Endothelial cell of umbilical vein (primary cell): Measurements from ENCODE around the gene LPAR1. TPM values are rescaled to one million over a fixed set of nuclear protein-coding genes. Genes with fewer than 3 reads are reported as not detected.

ENCODE experiments used
- BruUV-seq: library from RNA; stranded (reverse); fragments of 400-500 nt; replicated peaks from 2 replicates; lab custom pipeline; 2021; lab: Mats Ljungman, UMichigan
- CTCF ChIA-PET: fragments of 300-600, 350-600 bp; sonication (Branson Sonifier 250); formaldehyde crosslinking; loops from one replicate; lab custom pipeline; 2021; ENCODE audit warnings: antibody characterized with exemption, inconsistent platforms; lab: Charles Lee
- POLR2A ChIA-PET: fragments of 300-600, 350-600 bp; sonication (Branson Sonifier 250); formaldehyde crosslinking; loops from one replicate; lab custom pipeline; 2021; ENCODE audit warnings: antibody characterized with exemption, inconsistent platforms; lab: Charles Lee
- DNase-seq: peaks from one replicate; pipeline ENCODE4 v3.0.0-alpha.2; 2011; ENCODE audit warnings: low read depth, low spot score
- FAIRE-seq: peaks from 2 replicates; lab custom pipeline; 2011; peaks lifted over from hg19 to GRCh38; lab: Jason Lieb, UNC
- H2AFZ ChIP-seq: 2 replicates; pipeline ENCODE4 v1.6.0; 2012; ENCODE audit warnings: low read depth, low read length, control low read depth, inconsistent platforms
- H3K27ac ChIP-seq: 2 replicates; pipeline ENCODE4 v1.5.1; 2011; ENCODE audit warnings: low read depth, mild to moderate bottlenecking, control low read depth, low read length, moderate library complexity; ENCODE audit not compliant: insufficient read depth
- H3K27me3 ChIP-seq, 2 experiments: 2 replicates each; pipeline versions ENCODE4 v1.6.0 to v1.6.1; 2011; ENCODE audit warnings: low read length in 2 of 2, mixed read lengths in 1 of 2; ENCODE audit not compliant: control insufficient read depth in 2 of 2, insufficient read depth in 2 of 2
- H3K36me3 ChIP-seq, 2 experiments: 2 replicates in 1 of 2; 3 replicates in 1 of 2; pipeline ENCODE4 v1.5.1; 2011; ENCODE audit warnings: low read length in 2 of 2, mild to moderate bottlenecking in 1 of 2, moderate library complexity in 1 of 2; ENCODE audit not compliant: control insufficient read depth in 2 of 2, insufficient read depth in 2 of 2; ENCODE audit errors: extremely low read depth in 1 of 2
- H3K4me1 ChIP-seq: 3 replicates; pipeline ENCODE4 v1.5.1; 2011; ENCODE audit warnings: mild to moderate bottlenecking, low read length; ENCODE audit not compliant: control insufficient read depth, insufficient read depth; ENCODE audit errors: extremely low read depth
- H3K4me2 ChIP-seq: 2 replicates; pipeline ENCODE4 v1.6.1; 2011; ENCODE audit warnings: low read length, control low read depth, mixed read lengths; ENCODE audit not compliant: insufficient read depth
- H3K4me3 ChIP-seq, 3 experiments: fragments of 200-600 bp in 1 of 3; sonication (generic), shearing (Covaris generic) in 1 of 3; replicated peaks in 1 of 3; 2 replicates each; pipeline ENCODE4 v1.5.1; 2011 to 2016; ENCODE audit warnings: control low read depth in 3 of 3, low read length in 3 of 3, mild to moderate bottlenecking in 2 of 3, inconsistent platforms in 1 of 3, low read depth in 1 of 3, moderate library complexity in 1 of 3; ENCODE audit not compliant: insufficient read depth in 1 of 3
- H3K79me2 ChIP-seq: 2 replicates; pipeline ENCODE4 v1.6.0; 2012; ENCODE audit warnings: low read length, inconsistent platforms; ENCODE audit not compliant: control insufficient read depth, insufficient read depth
- H3K9ac ChIP-seq: replicated peaks from 2 replicates; pipeline ENCODE3; 2011; ENCODE audit warnings: low read length, control low read depth; ENCODE audit not compliant: insufficient read depth; ENCODE audit errors: extremely low read depth
- H3K9me1 ChIP-seq: replicated peaks from 3 replicates; pipeline ENCODE4 v1.6.0; 2011; ENCODE audit warnings: mild to moderate bottlenecking, low read length; ENCODE audit not compliant: control insufficient read depth, insufficient read depth; ENCODE audit errors: extremely low read depth
- H3K9me3 ChIP-seq: replicated peaks from 2 replicates; pipeline ENCODE4 v1.5.1; 2012; ENCODE audit warnings: low read length, inconsistent platforms; ENCODE audit not compliant: control insufficient read depth, insufficient read depth
- H4K20me1 ChIP-seq: replicated peaks from 2 replicates; pipeline ENCODE3; 2011; ENCODE audit warnings: mild to moderate bottlenecking, low read length; ENCODE audit not compliant: control insufficient read depth, insufficient read depth; ENCODE audit errors: extremely low read depth
- CTCF ChIP-seq, 2 donors: IDR thresholded peaks; 1 replicate in 1 of 2; 2 replicates in 1 of 2; pipeline ENCODE4 v1.5.1; 2011; ENCODE audit warnings: low read length in 2 of 2, mild to moderate bottlenecking in 2 of 2, moderate library complexity in 2 of 2, control low read depth in 1 of 2, inconsistent platforms in 1 of 2, low read depth in 1 of 2; ENCODE audit not compliant: insufficient read depth in 1 of 2; ENCODE audit errors: extremely low read depth in 1 of 2
- EZH2 ChIP-seq: IDR thresholded peaks from 2 replicates; pipeline ENCODE4 v1.6.1; 2012; ENCODE audit warnings: borderline replicate concordance, low read depth, mild to moderate bottlenecking, moderate library complexity, low read length, inconsistent platforms; ENCODE audit not compliant: severe bottlenecking
- FOS ChIP-seq: IDR thresholded peaks from 2 replicates; pipeline ENCODE4 v1.6.1; 2011; ENCODE audit warnings: mild to moderate bottlenecking, low read length, moderate library complexity, borderline replicate concordance; ENCODE audit not compliant: insufficient read depth
- GATA2 ChIP-seq: IDR thresholded peaks from 2 replicates; pipeline ENCODE4 v1.7.0; 2011; ENCODE audit warnings: low read depth, mild to moderate bottlenecking, moderate library complexity, mixed read lengths, low read length; ENCODE audit not compliant: insufficient read length, insufficient read depth
- JUN ChIP-seq: IDR thresholded peaks from 2 replicates; pipeline ENCODE4 v1.6.1; 2011; ENCODE audit warnings: borderline replicate concordance, low read depth; ENCODE audit not compliant: insufficient read length, insufficient read depth
- MAX ChIP-seq: IDR thresholded peaks from 2 replicates; pipeline ENCODE4 v1.6.1; 2011; ENCODE audit not compliant: insufficient read depth, insufficient read length
- POLR2A ChIP-seq: IDR thresholded peaks from 2 replicates; pipeline ENCODE4 v1.6.1; 2012; ENCODE audit warnings: low read depth, mild to moderate bottlenecking, control low read depth, low read length
- POLR2AphosphoS5 ChIP-seq: IDR thresholded peaks from 2 replicates; pipeline ENCODE4 v1.6.1; 2012; ENCODE audit warnings: low read depth, mild to moderate bottlenecking, control low read depth, low read length, moderate library complexity; ENCODE audit not compliant: insufficient read depth
- dilution Hi-C: fragments of 300-500 bp; cut with MboI; formaldehyde crosslinking; loops from one replicate; pipeline ENCODE4 v1.15.0; 2019; ENCODE audit warnings: low sequenced_read_pairs; ENCODE audit not compliant: extremely low pct_ligation_motif_present
- intact Hi-C: fragments of 100-400 bp; cut with micrococcal nuclease; formaldehyde crosslinking; loops from one replicate; pipeline ENCODE4 v1.10.0; 2022
- polyA plus RNA-seq, 4 experiments: library from polyadenylated mRNA; depleted of rRNA in 3 of 4; stranded (reverse) in 3 of 4; unstranded in 1 of 4; fragments of >200 nt; gene quantifications; 2 replicates each; pipeline versions ENCODE4 v1.2.1 to v1.2.3, GENCODE V29; 2011 to 2012; ENCODE audit warnings: missing spikeins in 1 of 4
- total RNA-seq: library from RNA; stranded (reverse); gene quantifications from 2 replicates; pipeline ENCODE4 v1.2.3, GENCODE V29; 2021

LPAR1 gene
- total and polyA plus RNA-seq, 2 donors (not counting 3 experiments of a cell fraction or from before 2014, with no cell fraction given), result 0.88 to 3.0 TPM

GRCh38 chr9:111040494-111040893 lies 2.2 kb upstream of the LPAR1 start:
- H3K9ac ChIP-seq, result no peak overlapping the region

More at GRCh38 chr9:111040494-111040893, 2.2 kb upstream of the LPAR1 start:
- no peak for DNase-seq
- POLR2A ChIA-PET, result no interaction called here
- Histone ChIP-seq H3K27me3 (peaks cover 23 to 28% of the 10 kb centered on the region in 2 experiments), H3K9me1 (no peaks in the 10 kb centered on the region), H3K36me3 (no peaks in the 10 kb centered on the region), H3K9me3 (no peaks in the 10 kb centered on the region), H3K79me2 (no peaks in the 10 kb centered on the region), H2AFZ (no peak overlapping the region), H3K4me1 (peaks cover 21% of the 10 kb centered on the region), H3K4me3 (no peak overlapping the region), H4K20me1 (no peaks in the 10 kb centered on the region), H3K27ac (no peak overlapping the region), H3K4me2 (no peak overlapping the region)
- TF ChIP-seq POLR2A (no peak), CTCF (IDR thresholded peaks at IDR 0.05; ENCODE audit: extremely low read depth in 1 of 2, insufficient read depth in 1 of 2, low read depth in 1 of 2, low read length in 2 of 2) (no peak), JUN (no peak), MAX (no peak), POLR2AphosphoS5 (no peak), GATA2 (no peak), FOS (no peak), EZH2 (no peak)
- BruUV-seq, result no TSS peak
- CTCF ChIA-PET, result interaction anchor here (1.6 kb wide), 1 partner anchor 15 kb away, joined by 5 read pairs; no protein-coding TSS in a partner anchor
- dilution Hi-C loops, result no loop called here
- FAIRE-seq, result no peak
- intact Hi-C loops, result no loop called here
